ENCODE results near the gene MEIOSIN.

The MEIOSIN gene

GRCh38 chr19:45766869-45767346 lies 33.7 kb downstream of the MEIOSIN start:
- no peak for DNase-seq (ENCODE audit: low read depth)
- peak overlapping the region; percentile 63; the same call in 1 of the 2 replicates for H3K4me3 ChIP-seq (ENCODE audit: low read depth, low read length)

GRCh38 chr19:45767410-45767880 lies 34.2 kb downstream of the MEIOSIN start:
- DNase-seq (ENCODE audit: low read depth), result no peak
- no peak for TF ChIP-seq CTCF (IDR thresholded peaks at IDR 0.05; ENCODE audit: insufficient read depth, low read depth, low read length, missing control alignments)
- peak overlapping the region; percentile 63 for H3K4me3 ChIP-seq (ENCODE audit: low read depth, low read length)

More at GRCh38 chr19:45766869-45767346, 33.7 kb downstream of the MEIOSIN start:
- no peak for TF ChIP-seq CTCF (IDR thresholded peaks at IDR 0.05; ENCODE audit: insufficient read depth, low read depth, low read length, missing control alignments)

GRCh38 chr19:45767881-45768654 lies 34.8 kb downstream of the MEIOSIN start:
- H3K4me3 ChIP-seq (ENCODE audit: low read depth, low read length), result peak overlapping the region; percentile 63
- no peak for TF ChIP-seq CTCF (IDR thresholded peaks at IDR 0.05; ENCODE audit: insufficient read depth, low read depth, low read length, missing control alignments)
- peak; percentile 79 for DNase-seq (ENCODE audit: low read depth)

GRCh38 chr19:45768655-45768983 lies 35.4 kb downstream of the MEIOSIN start:
- no peak for TF ChIP-seq CTCF (IDR thresholded peaks at IDR 0.05; ENCODE audit: insufficient read depth, low read depth, low read length, missing control alignments)
- peak overlapping the region; percentile 99 for H3K4me3 ChIP-seq (ENCODE audit: low read depth, low read length)
- DNase-seq (ENCODE audit: low read depth), result peak; percentile 75

- peak within 1 kb of the TSS; percentile 99 for H3K4me3 ChIP-seq (ENCODE audit: low read depth, low read length)
- TF ChIP-seq CTCF (IDR thresholded peaks at IDR 0.05; ENCODE audit: insufficient read depth, low read depth, low read length, missing control alignments), result no peak
- peak; percentile 99 for DNase-seq (ENCODE audit: low read depth)
These were observed 35.9 kb downstream of the MEIOSIN start, which contains the start of gene SIX5 for GRCh38 chr19:45768984-45769782. Gene SIX5 (minus strand): TSS chr19:45769252. CDS start chr19:45768844, 408 bp downstream.

- peak; percentile 72 for DNase-seq (ENCODE audit: low read depth)
- no peak for TF ChIP-seq CTCF (IDR thresholded peaks at IDR 0.05; ENCODE audit: insufficient read depth, low read depth, low read length, missing control alignments)
- H3K4me3 ChIP-seq (ENCODE audit: low read depth, low read length), result peak overlapping the region; percentile 62
These were observed 36.6 kb downstream of the MEIOSIN start for GRCh38 chr19:45769821-45770191.
